Measurements from ENCODE around the gene ZC3HAV1.
A peak's percentile ranks its signal among the peaks of the same experiment; 100 is the strongest.

The ZC3HAV1 gene

GRCh38 chr7:139043823-139044812 is 65.4 kb downstream of the ZC3HAV1 start:
- H3K4me3 ChIP-seq (ENCODE audit: low read depth, low read length): no peak overlapping the region
- peak; percentile 22 for DNase-seq (ENCODE audit: low read depth)

GRCh38 chr7:139041378-139042085 is 68.0 kb downstream of the ZC3HAV1 start:
- no peak for TF ChIP-seq CTCF (conservative IDR thresholded peaks at IDR 0.05; ENCODE audit: low read depth, low read length)
- no peak overlapping the region for H3K4me3 ChIP-seq (ENCODE audit: low read depth, low read length)
- DNase-seq (ENCODE audit: low read depth): no peak

More at GRCh38 chr7:139043823-139044812, 65.4 kb downstream of the ZC3HAV1 start:
- no peak for TF ChIP-seq CTCF (conservative IDR thresholded peaks at IDR 0.05; ENCODE audit: low read depth, low read length)

DNA sequence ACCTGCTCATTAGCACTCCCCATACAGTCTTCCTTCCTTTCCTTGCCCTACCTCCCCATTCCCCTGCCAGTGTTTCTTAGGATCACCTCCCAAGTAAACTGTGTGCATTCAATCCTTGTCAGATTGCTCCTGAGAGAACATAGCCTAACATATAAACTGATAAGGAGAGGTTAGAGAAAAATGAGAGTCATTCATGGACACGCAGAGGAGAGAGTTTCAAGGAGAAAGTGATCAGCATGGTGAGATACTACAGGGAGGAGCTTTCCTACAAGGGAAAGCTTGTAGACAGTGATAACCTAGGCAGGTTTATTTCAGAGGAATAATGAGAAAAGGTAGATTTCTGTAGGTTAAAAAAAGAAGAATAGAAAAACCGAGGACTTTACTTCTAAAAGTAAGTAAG is 70.8 kb downstream of the ZC3HAV1 start:
- H3K4me3 ChIP-seq (ENCODE audit: low read depth, low read length): no peak overlapping the region
- TF ChIP-seq CTCF (conservative IDR thresholded peaks at IDR 0.05; ENCODE audit: low read depth, low read length): no peak
- DNase-seq (ENCODE audit: low read depth): no peak

- no peak overlapping the region for H3K4me3 ChIP-seq (ENCODE audit: low read depth, low read length)
- TF ChIP-seq CTCF (conservative IDR thresholded peaks at IDR 0.05; ENCODE audit: low read depth, low read length): no peak
Observed at GRCh38 chr7:139036901-139037300, 72.6 kb downstream of the ZC3HAV1 start.

DNA sequence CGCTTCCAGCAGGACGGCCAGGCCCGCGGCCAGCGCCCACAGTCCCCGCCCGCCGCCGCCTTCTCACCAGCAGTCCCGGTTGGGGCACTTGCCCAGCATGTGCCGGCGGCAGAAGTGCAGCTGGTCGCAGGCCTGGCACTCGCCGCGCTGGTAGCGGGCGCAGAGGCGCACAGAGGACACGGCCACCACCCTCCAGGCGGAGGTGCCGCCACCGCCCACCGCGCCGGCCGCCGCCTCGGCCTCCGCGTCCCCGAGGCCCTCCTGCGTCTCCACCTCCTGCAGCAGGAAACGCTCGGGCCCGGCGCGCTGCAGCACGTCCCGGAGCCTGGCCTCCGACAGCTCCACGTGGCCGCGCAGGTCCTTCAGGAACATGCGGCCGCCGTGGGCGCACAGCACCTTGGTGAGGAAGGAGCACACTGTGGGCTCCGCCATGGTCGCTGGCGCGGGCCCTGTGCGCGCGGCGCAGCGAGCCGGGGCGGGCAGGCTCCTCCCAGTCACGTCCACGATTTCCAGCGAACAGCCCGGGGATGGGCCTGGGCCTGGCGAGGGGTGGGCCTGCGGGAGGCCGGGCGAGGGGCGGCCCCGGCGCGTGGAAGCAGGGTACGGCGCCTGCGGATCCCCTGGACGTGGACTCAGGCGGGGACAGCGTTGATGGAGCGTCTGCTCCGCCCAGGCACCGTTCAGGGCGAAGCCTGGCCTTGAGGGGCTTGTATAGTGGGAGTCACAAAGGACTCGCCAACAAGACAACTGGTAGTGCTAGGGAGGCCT is 73.8 kb downstream of the ZC3HAV1 start, which contains the start of gene ZC3HAV1L:
TSS of gene ZC3HAV1L (minus strand) at position 457 of the 768 bp plus-strand sequence. CDS start at position 432, 25 bp downstream.
- TF ChIP-seq CTCF (conservative IDR thresholded peaks at IDR 0.05; ENCODE audit: low read depth, low read length): no peak
- H3K4me3 ChIP-seq (ENCODE audit: low read depth, low read length): peak within 1 kb of the TSS; percentile 87
- peak; percentile 71 for DNase-seq (ENCODE audit: low read depth)

More at GRCh38 chr7:139036901-139037300, 72.6 kb downstream of the ZC3HAV1 start:
- DNase-seq (ENCODE audit: low read depth): no peak

GRCh38 chr7:139034855-139035585 is 74.5 kb downstream of the ZC3HAV1 start:
- peak overlapping the region; percentile 87 for H3K4me3 ChIP-seq (ENCODE audit: low read depth, low read length)
- peak; percentile 38 for DNase-seq (ENCODE audit: low read depth)
- peak; percentile 14 for TF ChIP-seq CTCF (conservative IDR thresholded peaks at IDR 0.05; ENCODE audit: low read depth, low read length)

Data from choroid plexus epithelial cell (primary cell).